HG02884 (cell line): ENCODE data around the gene ZNF529.
"Not testable (repeated sequence)": the region's sequence is repeated elsewhere in the genome, so short reads cannot be mapped to it uniquely, and the experiment has no call there.

Source experiments
- ATAC-seq: cut with Tn5 transposase; IDR thresholded peaks from one replicate; pipeline ENCODE4 v1.9.1; 2021; ENCODE audit warnings: mild to moderate bottlenecking, moderate library complexity; ENCODE audit not compliant: unreplicated experiment

The ZNF529 gene

DNA sequence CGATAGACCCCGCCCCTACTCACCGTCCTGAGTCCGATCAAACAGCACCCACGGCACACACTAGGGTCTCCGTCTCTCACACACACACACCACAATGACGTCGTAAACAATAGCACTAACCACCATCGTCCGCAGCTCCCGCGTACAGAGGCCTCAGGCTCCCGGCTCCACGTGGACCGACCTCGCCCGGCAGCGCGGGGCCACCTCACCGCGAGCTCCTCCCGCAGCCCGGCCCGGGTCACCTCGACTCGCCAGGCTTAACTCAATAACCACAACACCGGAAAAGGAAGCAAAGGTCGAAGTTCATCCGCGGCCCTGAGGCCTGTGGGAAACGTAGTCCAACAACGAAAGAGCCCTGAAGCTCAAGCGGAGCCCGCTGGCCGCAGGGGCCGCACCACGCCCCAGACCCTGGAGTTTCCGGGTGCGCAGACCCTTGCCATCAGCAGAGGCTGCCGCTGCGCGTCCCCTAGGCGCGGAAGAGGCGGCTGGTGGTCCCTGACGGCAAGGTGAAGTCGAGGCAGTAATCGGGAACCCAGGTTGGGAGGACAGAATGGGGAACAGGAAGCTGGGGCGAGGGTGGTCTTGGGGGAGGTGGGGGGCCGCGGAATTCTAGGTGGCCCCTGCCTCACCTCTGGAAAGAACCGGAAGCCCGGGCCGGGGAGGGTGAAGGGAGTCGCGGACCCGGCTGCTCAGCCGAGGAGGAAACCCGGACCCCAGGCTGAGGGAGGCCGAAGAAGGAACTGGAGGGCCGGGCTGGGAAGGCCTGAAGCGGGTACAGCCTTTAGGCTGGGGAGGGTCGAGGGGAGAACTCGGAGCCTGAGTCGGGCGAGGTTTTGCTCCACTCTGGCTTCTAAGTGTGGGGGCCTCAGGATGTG is at the start of gene ZNF529:
Gene ZNF529 (minus strand): TSS at position 273 of the 875 bp plus-strand sequence. CDS start 946 bp downstream, outside the sequence.
- ATAC-seq: peak; percentile 81

GRCh38 chr19:36605877-36606478 is 32.9 kb upstream of the ZNF529 start:
- no peak for ATAC-seq

DNA sequence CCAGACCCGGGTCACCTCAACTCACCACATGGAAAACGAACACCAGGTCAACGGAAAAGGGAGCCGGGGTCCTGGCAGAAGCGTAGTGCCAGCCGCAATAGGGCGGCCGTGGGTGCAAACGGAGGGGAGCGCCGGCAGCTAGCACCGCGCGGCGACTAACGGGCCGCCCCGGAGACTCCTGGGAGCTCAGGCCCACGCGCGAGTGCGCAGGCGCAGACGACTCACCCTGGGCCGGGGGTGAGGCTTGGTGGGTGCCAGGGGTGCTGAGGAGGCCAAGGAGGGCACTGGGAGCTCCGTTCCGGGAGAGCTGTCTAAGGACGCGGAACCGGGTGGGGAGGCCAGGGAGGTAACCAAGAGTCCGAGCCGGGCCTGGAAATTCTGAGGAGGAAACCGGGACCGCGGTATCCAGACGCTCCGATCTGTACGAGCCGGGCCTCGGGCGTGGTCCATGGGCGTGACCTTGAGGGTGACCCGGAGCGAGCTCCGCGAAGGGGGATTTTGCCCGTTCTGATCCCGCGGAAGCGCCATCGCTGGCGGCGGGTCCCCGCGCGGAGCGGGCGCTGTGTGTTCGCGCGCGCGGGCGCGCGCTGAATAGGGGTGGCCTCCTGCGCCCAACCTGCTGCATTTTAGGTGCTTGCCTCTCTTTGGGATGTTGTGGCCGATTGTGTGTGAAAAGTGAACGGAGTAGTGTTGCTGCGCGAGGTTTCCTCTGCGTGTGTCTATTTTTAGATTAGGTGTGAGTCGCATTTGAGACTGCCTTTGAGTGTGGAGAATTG is 32.2 kb upstream of the ZNF529 start, which contains the start of gene ZNF382:
Gene ZNF382 (plus strand): TSS at position 213 of the 776 bp plus-strand sequence. CDS start 4,602 bp downstream, outside the sequence.
- ATAC-seq: peak; percentile 57

DNA sequence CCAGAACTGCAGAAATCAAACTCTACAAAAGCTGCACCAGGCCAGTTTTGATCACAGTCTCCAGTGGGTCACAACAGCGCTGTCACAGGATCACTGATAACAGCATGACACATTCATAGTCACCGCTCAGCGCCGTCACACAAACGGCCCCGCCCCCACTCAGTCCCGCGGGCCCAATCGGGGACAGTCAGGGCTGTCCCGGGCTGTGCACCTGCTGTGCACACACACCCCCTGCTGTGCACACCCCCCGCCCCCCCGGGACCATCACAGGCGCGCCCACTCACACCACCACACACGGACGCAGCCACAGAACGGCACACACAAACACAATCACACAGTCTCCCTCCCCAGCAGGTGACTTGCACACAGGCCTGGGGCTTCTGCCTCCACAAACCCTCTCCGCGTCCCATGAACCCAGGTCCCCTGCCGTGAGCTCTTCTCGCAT is 31.6 kb upstream of the ZNF529 start:
- peak; percentile 57 for ATAC-seq

GRCh38 chr19:36602681-36603080 is 29.6 kb upstream of the ZNF529 start:
- not testable (repeated sequence) for ATAC-seq

- ATAC-seq: no peak
These were observed 6.2 kb upstream of the ZNF529 start for GRCh38 chr19:36579255-36579654.

DNA sequence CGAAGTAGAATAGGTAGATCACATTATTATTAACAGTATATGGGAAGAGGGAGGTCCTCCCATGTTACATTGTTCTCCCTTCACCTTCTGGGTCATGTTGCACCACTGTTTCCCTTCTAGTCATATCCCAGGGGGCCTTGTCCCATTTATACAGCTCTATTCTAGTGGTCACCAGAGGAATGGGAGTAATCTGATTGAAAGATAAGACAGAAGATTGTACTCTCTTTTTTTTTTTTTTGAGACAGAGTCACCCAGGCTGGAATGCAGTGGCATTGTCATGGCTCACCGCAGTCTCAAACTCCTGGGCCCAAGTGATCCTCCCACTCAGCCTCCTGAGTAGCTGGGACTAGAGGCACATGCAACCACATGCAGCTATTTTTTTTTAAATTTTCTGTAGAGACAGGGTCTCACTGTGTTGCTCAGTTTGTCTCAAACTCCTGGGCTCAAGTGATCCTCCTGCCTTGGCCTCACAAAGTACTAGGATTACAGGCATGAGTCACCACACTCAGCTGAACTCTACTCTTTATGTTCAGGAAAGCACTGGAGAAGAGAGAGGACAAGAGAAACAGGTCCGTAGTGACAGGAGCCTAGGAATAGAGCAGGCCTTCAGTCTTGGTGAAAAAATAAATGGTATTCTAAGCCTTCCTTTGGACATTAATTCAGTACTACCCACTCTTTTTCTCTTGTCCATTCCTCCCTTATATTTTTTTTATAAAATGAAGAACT is 4.3 kb upstream of the ZNF529 start:
- no peak for ATAC-seq

- no peak for ATAC-seq
These were observed 1.6 kb upstream of the ZNF529 start for GRCh38 chr19:36574741-36575140.

- ATAC-seq: peak; percentile 16
These were observed 1.0 kb upstream of the ZNF529 start for GRCh38 chr19:36573895-36574720.

DNA sequence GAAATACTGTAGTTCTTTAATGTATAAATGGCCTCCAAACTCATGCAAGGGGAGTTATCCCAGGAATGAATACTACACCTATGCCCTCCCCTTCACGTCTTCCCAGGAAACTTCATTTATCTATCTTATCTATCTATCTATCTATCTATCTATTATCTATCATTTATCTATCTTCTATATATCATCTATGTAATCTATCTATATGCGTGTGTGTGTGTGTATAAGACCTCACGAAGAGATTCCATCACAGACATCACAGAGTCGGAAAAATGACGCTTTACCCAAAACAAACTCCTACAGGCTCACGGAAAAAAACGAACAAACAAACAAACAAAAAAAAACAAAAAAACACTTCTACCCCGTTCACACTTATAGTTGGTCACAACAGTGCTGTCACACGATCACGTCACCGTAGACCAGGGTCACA is 486 bp downstream of the ZNF529 start:
- ATAC-seq: no peak

- ATAC-seq: no peak
These were observed 8.7 kb downstream of the ZNF529 start for GRCh38 chr19:36564391-36564790.

GRCh38 chr19:36547001-36547732 is 25.9 kb downstream of the ZNF529 start:
- ATAC-seq: no peak

DNA sequence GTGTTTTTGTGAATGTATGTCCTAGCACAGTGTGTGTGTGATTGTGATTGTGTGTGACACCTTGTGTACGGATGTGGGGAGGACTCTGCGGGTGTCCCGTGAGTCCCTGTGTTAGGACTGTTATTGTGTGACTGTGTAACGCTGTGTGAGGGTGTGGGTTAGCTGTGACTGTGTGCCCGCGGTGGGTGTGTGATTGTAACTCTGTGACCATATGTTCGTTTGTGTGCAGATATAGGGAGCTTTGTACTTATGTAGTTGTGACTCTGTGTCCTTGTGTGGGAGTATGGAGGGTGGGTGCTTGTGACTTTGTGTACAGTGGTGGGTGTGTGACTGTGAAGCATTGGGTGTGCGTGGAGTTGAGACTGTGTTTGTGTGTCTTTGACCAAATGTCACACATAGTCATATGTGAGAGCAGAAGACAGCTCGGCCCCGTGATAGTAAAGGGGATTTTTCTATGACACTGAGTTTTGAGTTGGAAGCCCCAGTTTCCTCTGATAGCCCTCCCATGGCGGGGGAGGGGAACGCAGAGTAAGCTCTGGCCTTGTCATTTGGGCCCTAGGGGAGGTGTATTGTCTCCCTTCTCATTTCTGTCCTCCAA is 44.1 kb downstream of the ZNF529 start:
- peak; percentile 15 for ATAC-seq

- ATAC-seq: peak; percentile 84
These were observed 44.7 kb downstream of the ZNF529 start, which contains the start of gene ZNF260 for GRCh38 chr19:36528194-36528920. ZNF260 (minus strand) TSS chr19:36528271; CDS start chr19:36515238, 13,033 bp downstream.

- ATAC-seq: no peak
These were observed 45.3 kb downstream of the ZNF529 start for GRCh38 chr19:36527873-36528193.

- ATAC-seq: no peak
These were observed 45.8 kb downstream of the ZNF529 start for GRCh38 chr19:36527341-36527740.

- no peak for ATAC-seq
These were observed 46.5 kb downstream of the ZNF529 start for GRCh38 chr19:36526581-36526980.

DNA sequence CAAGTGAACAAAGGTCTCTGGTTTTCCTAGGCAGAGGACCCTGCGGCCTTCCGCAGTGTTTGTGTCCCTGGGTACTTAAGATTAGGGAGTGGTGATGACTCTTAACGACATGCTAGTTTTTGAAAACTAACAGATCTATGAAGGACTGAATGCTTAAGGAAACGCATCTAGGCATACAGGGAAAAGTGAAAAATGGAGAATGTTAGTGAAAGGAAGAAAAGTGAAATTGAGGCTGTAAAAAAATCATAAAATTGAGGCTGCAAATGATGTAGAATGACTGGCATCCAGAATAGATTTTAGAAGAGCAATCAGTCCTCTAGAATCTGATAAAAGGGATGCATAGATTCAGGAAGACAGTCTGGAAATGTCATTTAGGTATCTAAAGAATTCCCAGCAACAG is 48.5 kb downstream of the ZNF529 start:
- no peak for ATAC-seq
